ENCODE measurements around the gene DHRS4L2.
"Not testable (repeated sequence)": the region's sequence is repeated elsewhere in the genome, so short reads cannot be mapped to it uniquely, and the experiment has no call there.

The DHRS4L2 gene

GRCh38 chr14:23988607-23989363 lies at the start of gene DHRS4L2:
DHRS4L2 (plus strand) TSS chr14:23988929; CDS start chr14:23988948, 19 bp downstream.
- peak; percentile 70 for DNase-seq

GRCh38 chr14:23939607-23940326 lies 49.0 kb upstream of the DHRS4L2 start:
- no peak for DNase-seq

GRCh38 chr14:23941230-23941629 lies 47.5 kb upstream of the DHRS4L2 start:
- DNase-seq: no peak

- DNase-seq: no peak
Observed at GRCh38 chr14:23941669-23942068, 47.1 kb upstream of the DHRS4L2 start.

GRCh38 chr14:23942587-23942986 lies 46.1 kb upstream of the DHRS4L2 start:
- DNase-seq: no peak

GRCh38 chr14:23949069-23949468 lies 39.7 kb upstream of the DHRS4L2 start:
- DNase-seq: not testable (repeated sequence)

GRCh38 chr14:23950411-23951135 lies 38.2 kb upstream of the DHRS4L2 start:
- DNase-seq: no peak

- DNase-seq: not testable (repeated sequence)
Observed at GRCh38 chr14:23951136-23951466, 37.6 kb upstream of the DHRS4L2 start.

- no peak for DNase-seq
Observed at GRCh38 chr14:23951590-23952201, 37.0 kb upstream of the DHRS4L2 start.

- DNase-seq: not testable (repeated sequence)
Observed at GRCh38 chr14:23953116-23953463, 35.6 kb upstream of the DHRS4L2 start.

- peak; percentile 81 for DNase-seq
Observed at GRCh38 chr14:23953464-23954278, 35.1 kb upstream of the DHRS4L2 start, which contains the start of gene DHRS4. DHRS4 (plus strand) TSS chr14:23953770; CDS start chr14:23953789, 19 bp downstream.

GRCh38 chr14:23954279-23954614 lies 34.5 kb upstream of the DHRS4L2 start:
- not testable (repeated sequence) for DNase-seq

GRCh38 chr14:23954965-23955364 lies 33.8 kb upstream of the DHRS4L2 start:
- not testable (repeated sequence) for DNase-seq

- DNase-seq: not testable (repeated sequence)
Observed at GRCh38 chr14:23955811-23956210, 32.9 kb upstream of the DHRS4L2 start.

- DNase-seq: not testable (repeated sequence)
Observed at GRCh38 chr14:23957913-23958569, 30.7 kb upstream of the DHRS4L2 start.

GRCh38 chr14:23960899-23961298 lies 27.8 kb upstream of the DHRS4L2 start:
- not testable (repeated sequence) for DNase-seq

- DNase-seq: not testable (repeated sequence)
Observed at GRCh38 chr14:23961704-23962103, 27.0 kb upstream of the DHRS4L2 start.

GRCh38 chr14:23969130-23969480 lies 19.6 kb upstream of the DHRS4L2 start:
- DNase-seq: not testable (repeated sequence)

GRCh38 chr14:23969481-23970282 lies 19.0 kb upstream of the DHRS4L2 start:
- DNase-seq: peak; percentile 62

- not testable (repeated sequence) for DNase-seq
Observed at GRCh38 chr14:23970283-23970659, 18.5 kb upstream of the DHRS4L2 start.

- not testable (repeated sequence) for DNase-seq
Observed at GRCh38 chr14:23973178-23973577, 15.6 kb upstream of the DHRS4L2 start.
